Tibial artery (tissue), 4 donors: Measurements from ENCODE around the gene DDX53.

Experiments
- DNase-seq, 2 donors: peaks; one replicate each; pipeline ENCODE4 v3.0.0-alpha.2; 2019
- H3K27ac ChIP-seq, 2 donors: fragments of 200-600 bp; sonication (generic) in 1 of 2; 1 replicate in 1 of 2; 2 replicates in 1 of 2; pipeline ENCODE4 v1.5.1; 2018 to 2019; ENCODE audit warnings: mild to moderate bottlenecking in 1 of 2
- H3K27me3 ChIP-seq, 2 donors: fragments of 200-600 bp; sonication (generic) in 1 of 2; one replicate each; pipeline versions ENCODE4 v1.5.1 to v1.6.0; 2016 to 2019
- H3K36me3 ChIP-seq, 3 donors: fragments of 200-600 bp; sonication (generic) in 2 of 3; one replicate each; pipeline ENCODE4 v1.5.1; 2016 to 2019; ENCODE audit warnings: mild to moderate bottlenecking in 2 of 3
- H3K4me1 ChIP-seq, 4 donors: fragments of 200-600 bp; sonication (generic) in 2 of 4; 1 replicate in 3 of 4; 2 replicates in 1 of 4; pipeline ENCODE4 v1.5.1; 2016 to 2019
- H3K4me3 ChIP-seq, 2 donors: fragments of 200-600 bp; sonication (generic) in 1 of 2; 1 replicate in 1 of 2; 2 replicates in 1 of 2; pipeline ENCODE4 v1.5.1; 2018 to 2019; ENCODE audit warnings: mild to moderate bottlenecking in 2 of 2
- H3K9me3 ChIP-seq, 3 donors: fragments of 200-600 bp; sonication (generic) in 1 of 3; one replicate each; pipeline ENCODE4 v1.5.1; 2016 to 2019
- CTCF ChIP-seq, 2 experiments: fragments of 200-600 bp in 1 of 2; fragments of 450-650 bp in 1 of 2; IDR thresholded peaks; one replicate each; pipeline ENCODE4 v1.5.1; 2017 to 2019; ENCODE audit warnings: antibody characterized with exemption in 2 of 2, mild to moderate bottlenecking in 1 of 2, moderate library complexity in 1 of 2
- intact Hi-C: fragments of 100-400 bp; cut with DNase I; formaldehyde crosslinking; loops from one replicate; pipeline ENCODE4 v1.15.0; 2023; ENCODE audit warnings: low total_unique reads

Gene DDX53

DNA sequence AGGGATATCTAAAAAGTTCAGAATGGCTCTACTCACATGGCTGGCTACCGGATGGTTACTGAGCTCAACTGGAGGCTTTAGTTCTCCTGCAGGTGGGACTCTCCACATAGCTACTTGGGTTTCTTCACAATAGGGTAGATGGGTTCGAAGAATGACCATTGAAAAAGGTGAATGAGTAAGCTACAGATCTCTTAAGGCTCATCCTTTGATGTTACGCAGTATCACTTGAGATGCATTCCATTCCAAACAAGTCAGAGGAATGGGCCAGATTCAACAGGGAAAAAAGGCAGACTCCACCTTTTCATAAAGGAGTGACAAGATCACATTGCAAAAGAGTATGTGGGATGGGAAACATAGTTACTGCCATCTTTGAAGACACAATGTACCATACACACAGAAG lies 52.6 kb downstream of the DDX53 start:
- TF ChIP-seq CTCF (IDR thresholded peaks at IDR 0.05), result no peak
- Histone ChIP-seq H3K4me3 (no peak overlapping the region), H3K9me3 (no peaks in the 10 kb centered on the region), H3K4me1 (no peaks in the 10 kb centered on the region), H3K27me3 (no peaks in the 10 kb centered on the region), H3K27ac (no peak overlapping the region), H3K36me3 (no peaks in the 10 kb centered on the region)
- intact Hi-C loops, result no loop called here
- no peak for DNase-seq
